GM12872 (cell line): ENCODE results near the gene STPG2.

Experiments used
- CTCF ChIP-seq: IDR thresholded peaks from 3 replicates; pipeline ENCODE4 v1.5.1; 2011; ENCODE audit warnings: low read depth, mild to moderate bottlenecking, low read length, moderate library complexity; ENCODE audit not compliant: insufficient read depth

Gene STPG2

GRCh38 chr4:97530676-97531075 is 612.6 kb downstream of the STPG2 start:
- no peak for TF ChIP-seq CTCF

- TF ChIP-seq CTCF = no peak
These were observed 618.0 kb downstream of the STPG2 start for GRCh38 chr4:97525236-97525635.

GRCh38 chr4:97517939-97518338 is 625.3 kb downstream of the STPG2 start:
- TF ChIP-seq CTCF = no peak

GRCh38 chr4:97513917-97514316 is 629.4 kb downstream of the STPG2 start:
- no peak for TF ChIP-seq CTCF
